Fibroblast of mammary gland (primary cell): ENCODE measurements around the gene TCF7.

Source experiments
- DNase-seq: peaks from one replicate; pipeline ENCODE4 v3.0.0-alpha.2; 2010; ENCODE audit warnings: low read depth
- H3K4me3 ChIP-seq: 2 replicates; pipeline ENCODE4 v1.5.1; 2011; ENCODE audit warnings: low read depth, mild to moderate bottlenecking, low read length, moderate library complexity; ENCODE audit not compliant: control insufficient read depth
- CTCF ChIP-seq: conservative IDR thresholded peaks from 2 replicates; pipeline ENCODE4 v1.5.1; 2011; ENCODE audit warnings: low read depth, low read length, inconsistent platforms; ENCODE audit not compliant: control insufficient read depth, insufficient read depth

The TCF7 gene

GRCh38 chr5:134090522-134090921 is 24.0 kb upstream of the TCF7 start:
- H3K4me3 ChIP-seq, result no peak overlapping the region
- DNase-seq, result no peak
- no peak for TF ChIP-seq CTCF

- H3K4me3 ChIP-seq, result no peak overlapping the region
- DNase-seq, result peak; percentile 31
- TF ChIP-seq CTCF, result no peak
Measured at GRCh38 chr5:134091626-134092121, 22.8 kb upstream of the TCF7 start.

- no peak for TF ChIP-seq CTCF
- DNase-seq, result peak; percentile 31
- H3K4me3 ChIP-seq, result no peak overlapping the region
Measured at GRCh38 chr5:134092875-134093274, 21.6 kb upstream of the TCF7 start.

GRCh38 chr5:134093351-134093750 is 21.1 kb upstream of the TCF7 start:
- H3K4me3 ChIP-seq, result no peak overlapping the region
- DNase-seq, result no peak
- no peak for TF ChIP-seq CTCF

- TF ChIP-seq CTCF, result no peak
- no peak for DNase-seq
- no peak overlapping the region for H3K4me3 ChIP-seq
Measured at GRCh38 chr5:134095293-134095692, 19.2 kb upstream of the TCF7 start.

GRCh38 chr5:134095887-134096589 is 18.4 kb upstream of the TCF7 start:
- no peak for TF ChIP-seq CTCF
- H3K4me3 ChIP-seq, result no peak overlapping the region
- no peak for DNase-seq
